ENCODE measurements around the gene OR6C74.

Gene OR6C74

GRCh38 chr12:55244309-55244708 is at the start of gene OR6C74:
TSS of gene OR6C74 (plus strand) at chr12:55244609. CDS start at chr12:55247288, 2,679 bp downstream.
- TF ChIP-seq CTCF (IDR thresholded peaks at IDR 0.05; ENCODE audit: low read depth, low read length, missing control alignments): no peak
- DNase-seq (ENCODE audit: extremely low read depth, low read depth): no peak
- H3K4me3 ChIP-seq (replicated peaks; ENCODE audit: low read depth, low read length): no peak within 1 kb of the TSS

GRCh38 chr12:55220725-55221124 is 23.7 kb upstream of the OR6C74 start, which contains the start of gene OR10A7:
TSS of gene OR10A7 (plus strand) at chr12:55221025. CDS start at chr12:55221025, 0 bp downstream.
- no peak for TF ChIP-seq CTCF (IDR thresholded peaks at IDR 0.05; ENCODE audit: low read depth, low read length, missing control alignments)
- H3K4me3 ChIP-seq (replicated peaks; ENCODE audit: low read depth, low read length): no peak within 1 kb of the TSS
- no peak for DNase-seq (ENCODE audit: extremely low read depth, low read depth)

GRCh38 chr12:55226523-55226922 is 17.9 kb upstream of the OR6C74 start:
- TF ChIP-seq CTCF (IDR thresholded peaks at IDR 0.05; ENCODE audit: low read depth, low read length, missing control alignments): no peak
- no peak for DNase-seq (ENCODE audit: extremely low read depth, low read depth)
- H3K4me3 ChIP-seq (replicated peaks; ENCODE audit: low read depth, low read length): no peak overlapping the region

- TF ChIP-seq CTCF (IDR thresholded peaks at IDR 0.05; ENCODE audit: low read depth, low read length, missing control alignments): no peak
- no peak overlapping the region for H3K4me3 ChIP-seq (replicated peaks; ENCODE audit: low read depth, low read length)
- DNase-seq (ENCODE audit: extremely low read depth, low read depth): no peak
These were observed 16.8 kb upstream of the OR6C74 start for GRCh38 chr12:55227643-55228042.

GRCh38 chr12:55246159-55246558 is 1.8 kb downstream of the OR6C74 start:
- TF ChIP-seq CTCF (IDR thresholded peaks at IDR 0.05; ENCODE audit: low read depth, low read length, missing control alignments): no peak
- no peak for DNase-seq (ENCODE audit: extremely low read depth, low read depth)

GRCh38 chr12:55250944-55251343 is 6.5 kb downstream of the OR6C74 start:
- H3K4me3 ChIP-seq (replicated peaks; ENCODE audit: low read depth, low read length): no peak overlapping the region
- TF ChIP-seq CTCF (IDR thresholded peaks at IDR 0.05; ENCODE audit: low read depth, low read length, missing control alignments): no peak
- DNase-seq (ENCODE audit: extremely low read depth, low read depth): no peak

More at GRCh38 chr12:55246159-55246558, 1.8 kb downstream of the OR6C74 start:
- H3K4me3 ChIP-seq (replicated peaks; ENCODE audit: low read depth, low read length): no peak overlapping the region

- no peak for TF ChIP-seq CTCF (IDR thresholded peaks at IDR 0.05; ENCODE audit: low read depth, low read length, missing control alignments)
- no peak overlapping the region for H3K4me3 ChIP-seq (replicated peaks; ENCODE audit: low read depth, low read length)
- no peak for DNase-seq (ENCODE audit: extremely low read depth, low read depth)
These were observed 8.9 kb downstream of the OR6C74 start for GRCh38 chr12:55253281-55253680.

All from HFF-Myc (cell line).